Activated B cell treated with CpG ODN at 0.5 μM for 24 hours (primary cell): ENCODE results near the gene SIGLEC11. TPM values are rescaled to one million over a fixed set of nuclear protein-coding genes. Genes with fewer than 3 reads are reported as not detected.
"Not testable (repeated sequence)": the region's sequence is repeated elsewhere in the genome, so short reads cannot be mapped to it uniquely, and the experiment has no call there.

Source experiments
- ATAC-seq: fragments of 200-7000 bp; cut with Tn5 transposase; one replicate; pipeline ENCODE4 v1.10.0; 2021; ENCODE audit warnings: low read depth, mild to moderate bottlenecking, moderate library complexity
- CTCF ChIA-PET: fragments of 350-600 bp; sonication (Branson Sonifier 250); formaldehyde crosslinking; loops from one replicate; lab custom pipeline; 2021; ENCODE audit warnings: antibody characterized with exemption; lab: Charles Lee
- POLR2A ChIA-PET: fragments of 350-600 bp; sonication (Branson Sonifier 250); formaldehyde crosslinking; loops from one replicate; lab custom pipeline; 2021; ENCODE audit warnings: antibody characterized with exemption; lab: Charles Lee
- DNase-seq: peaks from one replicate; pipeline ENCODE4 v3.0.0; 2022
- H3K27ac Mint-ChIP-seq: one replicate; pipeline ENCODE4 v1.8.0; 2020; ENCODE audit warnings: mixed read lengths
- H3K27me3 Mint-ChIP-seq: one replicate; pipeline ENCODE4 v1.8.0; 2021; ENCODE audit warnings: mixed read lengths
- H3K36me3 Mint-ChIP-seq: one replicate; pipeline ENCODE4 v1.8.0; 2021; ENCODE audit warnings: low read depth, mixed read lengths
- H3K4me1 Mint-ChIP-seq: one replicate; pipeline ENCODE4 v1.8.0; 2021; ENCODE audit warnings: mixed read lengths
- H3K4me3 Mint-ChIP-seq: one replicate; pipeline ENCODE4 v1.8.0; 2020; ENCODE audit warnings: mild to moderate bottlenecking, mixed read lengths
- H3K9me3 Mint-ChIP-seq: one replicate; pipeline ENCODE4 v1.8.0; 2020; ENCODE audit warnings: mixed read lengths
- intact Hi-C: fragments of 100-400 bp; cut with micrococcal nuclease; formaldehyde crosslinking; loops from one replicate; pipeline ENCODE4 v1.15.1; 2024
- total RNA-seq: library from RNA; stranded (reverse); gene quantifications from 2 replicates; pipeline ENCODE4 v1.2.3, GENCODE V29; 2022
- TF ChIP-seq, protein P1 (sequence below): fragments of 200-600 bp; IDR thresholded peaks from one replicate; pipeline ENCODE4 v1.8.0; 2022; ENCODE audit warnings: antibody characterized with exemption, mild to moderate bottlenecking

The SIGLEC11 gene
- total RNA-seq, 1 donor from 2014 or later: not detected

DNA sequence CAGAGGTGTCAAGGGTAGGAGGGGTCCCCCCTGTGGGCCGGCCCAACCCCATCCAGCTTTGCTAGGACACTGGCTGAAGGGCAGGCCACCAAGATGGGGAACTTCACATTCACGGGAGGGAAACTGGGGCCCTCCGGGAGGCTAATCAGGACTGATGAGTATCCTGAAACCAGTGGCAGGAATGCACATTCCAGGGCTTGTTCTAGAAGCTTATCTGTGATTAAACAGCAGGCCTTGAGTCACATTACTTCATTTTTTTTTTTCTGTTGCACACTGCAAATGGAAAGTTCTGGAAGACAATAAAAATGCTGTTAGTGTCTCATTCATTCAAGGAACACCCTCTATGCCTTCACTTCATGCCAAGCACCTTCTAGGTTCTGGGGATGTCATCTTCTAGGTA lies 15.5 kb upstream of the SIGLEC11 start:
- intact Hi-C loops: no loop called here
- no peak overlapping the region for H3K27ac Mint-ChIP-seq
- no peaks in the 10 kb centered on the region for H3K27me3 Mint-ChIP-seq
- ChIA-PET POLR2A (no interaction called here), CTCF (no interaction called here)
- H3K36me3 Mint-ChIP-seq: peaks cover 59% of the 10 kb centered on the region
- no peaks in the 10 kb centered on the region for H3K9me3 Mint-ChIP-seq
- DNase-seq: no peak
- no peak overlapping the region for H3K4me3 Mint-ChIP-seq
- no peak for ATAC-seq
- H3K4me1 Mint-ChIP-seq: no peaks in the 10 kb centered on the region
- TF ChIP-seq, protein P1, sequence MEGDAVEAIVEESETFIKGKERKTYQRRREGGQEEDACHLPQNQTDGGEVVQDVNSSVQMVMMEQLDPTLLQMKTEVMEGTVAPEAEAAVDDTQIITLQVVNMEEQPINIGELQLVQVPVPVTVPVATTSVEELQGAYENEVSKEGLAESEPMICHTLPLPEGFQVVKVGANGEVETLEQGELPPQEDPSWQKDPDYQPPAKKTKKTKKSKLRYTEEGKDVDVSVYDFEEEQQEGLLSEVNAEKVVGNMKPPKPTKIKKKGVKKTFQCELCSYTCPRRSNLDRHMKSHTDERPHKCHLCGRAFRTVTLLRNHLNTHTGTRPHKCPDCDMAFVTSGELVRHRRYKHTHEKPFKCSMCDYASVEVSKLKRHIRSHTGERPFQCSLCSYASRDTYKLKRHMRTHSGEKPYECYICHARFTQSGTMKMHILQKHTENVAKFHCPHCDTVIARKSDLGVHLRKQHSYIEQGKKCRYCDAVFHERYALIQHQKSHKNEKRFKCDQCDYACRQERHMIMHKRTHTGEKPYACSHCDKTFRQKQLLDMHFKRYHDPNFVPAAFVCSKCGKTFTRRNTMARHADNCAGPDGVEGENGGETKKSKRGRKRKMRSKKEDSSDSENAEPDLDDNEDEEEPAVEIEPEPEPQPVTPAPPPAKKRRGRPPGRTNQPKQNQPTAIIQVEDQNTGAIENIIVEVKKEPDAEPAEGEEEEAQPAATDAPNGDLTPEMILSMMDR: no peak

DNA sequence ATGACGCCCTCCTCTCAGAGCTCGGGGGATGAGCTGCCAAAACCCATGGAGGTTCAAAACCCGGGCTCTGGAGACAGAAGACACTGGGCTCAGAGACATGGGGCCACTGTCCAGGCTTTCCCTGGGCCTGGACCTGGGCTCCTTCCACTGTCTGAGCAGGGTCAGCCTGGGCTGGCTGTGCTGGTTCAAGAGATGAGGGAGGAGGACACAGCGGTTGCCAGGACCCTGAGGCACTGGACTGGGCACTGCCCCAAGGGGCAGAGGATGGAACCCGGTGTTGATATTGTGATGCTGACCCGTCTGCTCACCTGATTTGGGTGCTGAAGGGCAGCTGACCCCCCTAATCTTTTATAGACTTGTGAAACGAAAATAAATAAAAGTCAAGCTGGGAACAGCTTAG lies 14.1 kb upstream of the SIGLEC11 start:
- POLR2A ChIA-PET: no interaction called here
- Mint-ChIP-seq H3K4me3 (no peak overlapping the region), H3K36me3 (peaks cover 46% of the 10 kb centered on the region), H3K9me3 (no peaks in the 10 kb centered on the region), H3K27ac (no peak overlapping the region), H3K4me1 (no peaks in the 10 kb centered on the region), H3K27me3 (no peaks in the 10 kb centered on the region)
- intact Hi-C loops: no loop called here
- TF ChIP-seq, protein P1: no peak
- ATAC-seq: no peak
- CTCF ChIA-PET: no interaction called here
- DNase-seq: no peak

DNA sequence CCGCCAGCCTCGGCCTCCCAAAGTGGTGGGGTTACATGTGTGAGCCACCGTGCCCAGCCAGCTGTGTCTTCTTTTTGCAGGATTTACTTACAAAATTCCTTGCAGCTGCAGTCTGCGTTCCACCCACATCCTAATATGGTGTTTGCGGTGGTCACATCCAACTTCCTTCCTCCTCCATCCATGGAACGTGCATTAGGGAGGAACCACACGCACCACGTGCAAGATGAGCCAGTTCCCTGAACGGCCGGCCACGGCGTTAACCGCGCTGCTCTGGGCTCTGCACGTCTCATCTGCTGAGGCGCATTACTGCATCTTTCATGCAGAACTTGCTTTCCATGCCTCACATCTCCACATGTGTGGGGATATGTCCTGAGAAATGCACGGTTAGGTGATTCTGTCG lies 13.0 kb upstream of the SIGLEC11 start:
- H3K27me3 Mint-ChIP-seq: peaks cover 3% of the 10 kb centered on the region
- ATAC-seq (no peak), DNase-seq (no peak)
- H3K4me1 Mint-ChIP-seq: no peaks in the 10 kb centered on the region
- peaks cover 45% of the 10 kb centered on the region for H3K36me3 Mint-ChIP-seq
- ChIA-PET POLR2A (no interaction called here), CTCF (no interaction called here)
- intact Hi-C loops: no loop called here
- TF ChIP-seq, protein P1: no peak
- H3K27ac Mint-ChIP-seq: no peak overlapping the region
- no peak overlapping the region for H3K4me3 Mint-ChIP-seq
- H3K9me3 Mint-ChIP-seq: no peaks in the 10 kb centered on the region

DNA sequence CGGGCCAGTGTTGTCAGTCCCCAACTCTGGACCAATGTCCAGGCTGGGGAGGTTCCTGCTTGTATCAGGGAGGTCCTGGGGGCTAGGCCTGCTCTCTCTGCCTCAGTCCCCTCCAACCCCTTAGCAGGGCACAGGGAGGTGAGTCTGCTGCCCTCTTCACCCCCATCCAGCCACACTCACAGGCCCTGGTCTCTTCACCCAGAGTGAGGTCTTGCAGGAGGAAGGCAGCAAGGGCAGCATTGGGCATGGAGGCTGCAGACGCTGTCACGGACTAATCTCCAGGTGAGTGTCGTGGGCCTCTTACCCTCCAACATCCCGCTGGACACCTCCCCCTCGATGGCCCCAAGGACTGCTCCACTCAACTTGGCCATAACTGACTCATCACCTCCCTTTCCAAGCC lies 11.9 kb upstream of the SIGLEC11 start:
- H3K4me1 Mint-ChIP-seq: no peaks in the 10 kb centered on the region
- DNase-seq (no peak), ATAC-seq (no peak)
- intact Hi-C loops: no loop called here
- peaks cover 9% of the 10 kb centered on the region for H3K27me3 Mint-ChIP-seq
- peaks cover 33% of the 10 kb centered on the region for H3K36me3 Mint-ChIP-seq
- CTCF ChIA-PET: no interaction called here
- POLR2A ChIA-PET: no interaction called here
- no peak overlapping the region for H3K27ac Mint-ChIP-seq
- no peaks in the 10 kb centered on the region for H3K9me3 Mint-ChIP-seq
- H3K4me3 Mint-ChIP-seq: no peak overlapping the region
- TF ChIP-seq, protein P1: no peak

DNA sequence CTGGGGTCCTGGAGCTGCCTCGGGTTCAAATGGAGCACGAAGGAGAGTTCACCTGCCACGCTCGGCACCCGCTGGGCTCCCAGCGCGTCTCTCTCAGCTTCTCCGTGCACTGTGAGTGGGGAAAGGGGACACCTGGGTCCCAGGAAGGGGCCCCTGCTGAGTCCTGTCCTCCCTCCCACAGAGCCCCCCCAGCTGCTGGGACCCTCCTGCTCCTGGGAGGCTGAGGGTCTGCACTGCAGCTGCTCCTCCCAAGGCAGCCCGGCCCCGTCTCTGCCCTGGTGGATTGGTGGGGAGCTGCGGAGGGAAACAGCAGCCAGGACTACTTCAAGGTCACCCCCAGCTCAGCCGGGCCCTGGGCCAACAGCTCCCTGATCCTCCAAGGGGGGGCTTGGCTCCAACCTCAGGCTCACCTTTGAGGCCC lies 11.0 kb upstream of the SIGLEC11 start:
- ChIA-PET CTCF (no interaction called here), POLR2A (no interaction called here)
- peaks cover 25% of the 10 kb centered on the region for H3K36me3 Mint-ChIP-seq
- intact Hi-C loops: no loop called here
- DNase-seq: no peak
- no peak overlapping the region for H3K27ac Mint-ChIP-seq
- ATAC-seq: no peak
- H3K4me1 Mint-ChIP-seq: no peaks in the 10 kb centered on the region
- TF ChIP-seq, protein P1: no peak
- H3K27me3 Mint-ChIP-seq: peaks cover 9% of the 10 kb centered on the region
- H3K9me3 Mint-ChIP-seq: no peaks in the 10 kb centered on the region
- H3K4me3 Mint-ChIP-seq: no peak overlapping the region

DNA sequence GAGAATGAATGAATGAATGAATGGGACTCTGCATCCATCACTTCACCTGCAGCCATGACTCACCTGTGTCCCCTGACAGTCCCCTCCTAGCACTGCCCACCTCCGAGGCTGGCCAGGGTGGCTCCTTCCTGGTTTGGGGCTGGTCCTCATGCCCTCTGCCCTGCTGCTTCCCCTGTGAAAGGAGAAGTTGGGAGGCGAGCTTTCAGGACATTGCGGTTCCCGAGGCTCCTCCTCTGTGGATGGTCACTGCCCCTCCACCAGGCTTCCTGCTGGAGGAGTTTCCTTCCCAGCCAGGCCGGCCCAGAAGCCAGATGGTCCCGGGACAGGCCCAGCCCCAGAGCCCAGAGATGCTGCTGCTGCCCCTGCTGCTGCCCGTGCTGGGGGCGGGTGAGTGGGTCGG lies 8.4 kb upstream of the SIGLEC11 start:
- H3K36me3 Mint-ChIP-seq, H3K4me1 Mint-ChIP-seq, H3K9me3 Mint-ChIP-seq, POLR2A ChIA-PET, intact Hi-C loops, ATAC-seq, H3K4me3 Mint-ChIP-seq, H3K27ac Mint-ChIP-seq, DNase-seq, CTCF ChIA-PET, H3K27me3 Mint-ChIP-seq: not testable (repeated sequence)
